ENCODE results near the gene AP1M1.

AP1M1 gene

GRCh38 chr19:16228637-16229321 is 31.1 kb downstream of the AP1M1 start:
- no peak overlapping the region for H3K4me3 ChIP-seq (ENCODE audit: low read depth, low read length)

DNA sequence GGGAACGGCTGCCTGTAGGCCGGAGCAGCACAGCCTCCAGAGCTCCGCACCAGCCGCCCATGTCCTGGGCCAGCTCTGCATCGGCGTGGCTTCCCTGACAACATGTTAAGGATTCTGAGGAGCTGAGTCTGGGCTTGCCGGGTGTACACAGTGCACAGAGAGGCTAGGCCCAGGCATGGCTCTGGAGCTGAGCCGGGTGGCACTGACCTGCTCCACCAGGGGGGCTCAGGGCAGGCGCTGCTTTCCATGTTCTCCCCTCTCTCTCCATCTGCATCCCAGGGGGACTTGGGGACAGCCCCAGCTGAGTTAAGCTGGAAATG is 31.6 kb downstream of the AP1M1 start:
- no peak overlapping the region for H3K4me3 ChIP-seq (ENCODE audit: low read depth, low read length)

GRCh38 chr19:16232127-16232526 is 34.4 kb downstream of the AP1M1 start:
- H3K4me3 ChIP-seq (ENCODE audit: low read depth, low read length) = no peak overlapping the region

GRCh38 chr19:16232568-16232967 is 34.9 kb downstream of the AP1M1 start:
- no peak overlapping the region for H3K4me3 ChIP-seq (ENCODE audit: low read depth, low read length)

DNA sequence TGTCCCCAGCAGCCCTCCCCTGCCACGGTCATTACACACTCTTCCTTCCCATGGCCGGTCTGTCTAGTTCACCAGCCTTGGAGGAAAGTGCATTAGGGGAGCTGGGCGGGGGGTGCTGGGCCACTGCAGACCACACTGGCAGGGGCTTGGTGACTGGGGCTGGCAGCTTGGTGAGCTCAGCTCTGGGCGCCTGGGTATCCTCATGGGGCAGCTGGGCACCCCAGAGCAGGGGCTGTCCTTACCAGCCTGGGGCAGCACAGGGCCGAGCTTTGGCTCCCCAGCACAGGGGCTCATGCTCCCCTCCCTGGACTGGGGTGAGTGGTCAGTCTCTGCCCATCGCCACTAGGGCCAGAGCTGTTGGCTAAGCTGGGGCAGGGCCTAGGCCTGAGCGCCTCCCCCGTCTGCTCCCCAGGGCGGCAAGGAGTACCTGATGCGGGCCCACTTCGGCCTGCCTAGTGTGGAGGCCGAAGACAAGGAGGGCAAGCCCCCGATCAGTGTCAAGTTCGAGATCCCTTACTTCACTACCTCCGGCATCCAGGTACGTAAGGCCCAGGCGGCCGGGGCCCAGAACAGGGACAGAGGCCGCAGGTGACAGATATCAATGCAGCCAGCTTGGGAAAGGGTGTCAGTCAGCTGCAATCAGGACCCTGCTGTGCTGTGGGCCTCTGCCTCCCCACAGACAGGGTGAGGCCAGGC is 35.5 kb downstream of the AP1M1 start:
- no peak overlapping the region for H3K4me3 ChIP-seq (ENCODE audit: low read depth, low read length)

DNA sequence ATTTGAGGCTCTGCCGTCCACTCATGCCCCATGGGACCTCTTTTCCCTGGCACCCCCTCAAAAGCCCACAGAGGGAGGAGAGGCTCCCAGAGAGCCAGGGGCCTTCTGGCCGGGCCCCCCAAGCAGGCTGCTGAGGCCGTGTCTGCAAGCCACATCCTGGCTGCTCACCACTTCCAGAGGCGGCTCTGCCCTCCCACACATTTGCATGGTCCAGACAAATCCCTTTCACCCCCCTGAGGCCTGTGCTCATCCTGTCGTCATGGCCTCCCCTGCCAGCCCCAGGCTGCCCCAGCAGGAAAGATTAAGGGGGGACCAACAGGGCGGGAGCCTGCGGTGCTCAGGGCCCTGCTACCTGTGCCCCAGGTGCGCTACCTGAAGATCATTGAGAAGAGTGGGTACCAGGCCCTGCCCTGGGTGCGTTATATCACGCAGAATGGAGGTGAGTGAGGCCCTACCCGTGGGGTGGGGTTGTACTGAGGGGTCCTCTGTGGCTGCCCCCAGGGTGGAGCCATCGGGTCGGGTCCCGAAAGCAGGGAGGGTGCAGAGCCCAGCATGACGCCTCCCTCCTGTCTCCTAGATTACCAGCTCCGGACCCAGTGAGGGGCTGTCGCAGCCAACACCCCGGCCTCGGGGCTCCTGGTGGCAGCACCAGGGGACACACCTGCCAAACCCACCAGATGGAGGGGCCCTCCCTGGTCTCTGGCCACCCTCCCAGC is 36.3 kb downstream of the AP1M1 start:
- H3K4me3 ChIP-seq (ENCODE audit: low read depth, low read length) = no peak overlapping the region

GRCh38 chr19:16234552-16235445 is 37.1 kb downstream of the AP1M1 start:
- H3K4me3 ChIP-seq (ENCODE audit: low read depth, low read length) = no peak overlapping the region

- no peak overlapping the region for H3K4me3 ChIP-seq (ENCODE audit: low read depth, low read length)
Measured at GRCh38 chr19:16235811-16236652, 38.3 kb downstream of the AP1M1 start.

DNA sequence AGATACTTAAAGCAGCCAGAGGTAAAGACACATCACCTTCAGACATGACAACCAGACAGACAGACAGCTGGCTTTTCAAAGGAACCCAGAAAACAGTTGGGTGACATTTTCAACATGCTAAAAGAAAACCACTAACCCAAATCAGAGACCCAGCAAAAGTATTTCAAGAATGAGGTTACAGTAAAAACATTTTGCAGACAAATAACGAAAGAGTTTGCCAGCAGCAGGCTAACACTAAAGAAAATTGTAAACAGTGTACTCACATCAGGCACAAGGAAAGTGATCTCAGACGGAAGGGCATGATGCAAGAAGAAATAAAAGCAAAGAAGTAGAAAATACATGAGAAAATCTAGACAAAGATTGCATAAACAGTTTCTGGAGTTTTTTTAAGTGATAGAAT is 46.4 kb downstream of the AP1M1 start:
- no peak overlapping the region for H3K4me3 ChIP-seq (ENCODE audit: low read depth, low read length)

DNA sequence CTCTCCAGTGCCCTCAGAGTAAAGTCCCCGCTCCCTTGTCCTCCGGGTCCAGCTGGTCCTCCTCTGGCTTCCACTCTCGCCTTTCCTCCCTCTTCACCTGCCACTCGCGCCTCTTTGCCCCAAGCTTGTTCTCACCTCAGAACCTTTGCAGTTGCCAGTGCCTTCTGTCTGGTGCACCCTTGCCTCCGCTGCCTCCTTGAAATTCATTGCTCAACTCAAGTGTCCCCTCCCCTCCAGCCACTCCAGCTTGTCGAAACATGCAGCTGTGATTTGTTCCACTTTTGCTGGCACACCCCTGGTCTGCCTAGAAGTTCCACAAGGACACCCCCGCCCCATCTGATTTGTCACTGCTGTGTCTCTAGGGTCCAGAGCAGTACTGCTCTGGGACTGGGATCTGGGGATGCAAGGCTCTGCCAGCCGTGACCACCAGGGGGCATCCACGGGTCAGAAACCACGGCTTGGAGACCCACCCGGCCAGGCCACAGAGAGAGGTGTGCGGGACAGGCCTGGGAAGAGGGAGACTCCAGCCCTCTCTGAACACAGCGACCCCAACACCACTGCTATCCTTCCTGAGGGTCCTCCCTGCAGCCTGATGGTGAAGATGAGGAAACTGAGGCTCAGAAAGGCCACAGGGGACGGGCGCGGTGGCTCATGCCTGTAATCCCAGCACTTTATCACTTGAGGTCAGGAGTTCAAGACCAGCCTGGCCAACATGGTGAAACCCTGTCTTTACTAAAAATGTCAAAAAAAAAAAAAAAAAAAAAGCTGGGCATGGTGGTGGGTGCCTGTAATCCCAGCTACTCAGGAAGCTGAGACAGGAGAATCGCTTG is 49.9 kb downstream of the AP1M1 start:
- no peak overlapping the region for H3K4me3 ChIP-seq (ENCODE audit: low read depth, low read length)

- no peak overlapping the region for H3K4me3 ChIP-seq (ENCODE audit: low read depth, low read length)
Measured at GRCh38 chr19:16248380-16249023, 50.8 kb downstream of the AP1M1 start.

GRCh38 chr19:16249826-16250404 is 52.2 kb downstream of the AP1M1 start:
- H3K4me3 ChIP-seq (ENCODE audit: low read depth, low read length) = no peak overlapping the region

DNA sequence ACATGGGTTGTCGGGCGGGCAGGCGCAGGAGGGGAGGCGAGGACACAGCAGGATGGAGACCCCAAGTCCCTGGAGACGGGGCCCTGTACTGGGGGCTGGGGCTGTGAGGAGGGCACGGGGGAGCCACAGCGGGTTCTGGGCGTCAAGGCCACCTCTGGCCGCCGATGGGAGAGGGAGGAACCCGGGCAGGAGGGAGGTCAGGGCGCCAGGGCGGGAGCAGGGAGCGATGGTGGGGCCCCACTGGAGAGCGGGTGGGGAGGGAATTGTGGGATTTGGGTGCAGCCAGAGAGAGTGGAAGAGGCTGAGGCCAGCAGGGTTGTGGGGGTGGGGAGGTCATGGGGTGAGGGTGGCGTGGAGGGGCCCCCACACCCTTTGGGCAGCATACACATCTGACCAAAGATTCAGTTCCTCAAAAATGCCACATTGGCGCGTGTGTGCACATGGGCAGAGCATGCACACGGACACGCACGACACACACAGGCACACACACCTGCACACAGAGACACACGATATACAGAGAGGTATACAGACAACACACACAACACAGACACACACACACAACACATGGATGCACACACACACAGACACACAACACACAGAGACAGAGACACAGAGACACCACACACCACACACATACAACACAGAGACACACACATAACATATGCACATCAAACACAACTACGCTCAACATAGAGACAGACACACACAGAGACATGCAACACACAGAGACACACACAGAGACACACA is 54.9 kb downstream of the AP1M1 start:
- no peak overlapping the region for H3K4me3 ChIP-seq (ENCODE audit: low read depth, low read length)

DNA sequence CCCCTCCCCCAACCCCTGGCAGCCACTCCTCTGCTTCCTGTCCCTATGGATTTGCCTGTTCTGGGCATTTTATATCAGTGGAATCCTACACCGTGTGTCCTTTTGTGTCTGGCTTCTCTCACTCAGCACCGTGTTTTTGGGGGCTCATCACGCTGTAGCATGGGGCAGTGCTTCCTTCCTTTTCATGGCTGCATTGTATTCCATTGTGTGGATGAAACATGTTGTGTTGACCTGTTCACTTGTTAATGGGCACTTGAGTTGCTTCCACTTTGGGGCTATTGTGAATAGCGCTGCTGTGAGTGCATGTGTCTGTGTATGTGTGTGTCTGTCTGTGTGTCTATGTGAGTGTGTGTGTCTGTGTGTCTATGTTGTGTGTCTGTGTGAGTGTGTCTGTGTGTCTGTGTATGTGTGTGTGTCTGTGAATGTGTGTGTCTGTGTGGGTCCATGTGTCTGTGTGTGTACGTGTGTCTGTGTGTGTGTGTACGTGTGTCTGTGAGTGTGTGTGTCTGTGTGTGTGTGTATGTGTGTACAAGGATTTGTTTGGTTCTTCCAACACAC is 57.2 kb downstream of the AP1M1 start:
- no peak overlapping the region for H3K4me3 ChIP-seq (ENCODE audit: low read depth, low read length)

DNA sequence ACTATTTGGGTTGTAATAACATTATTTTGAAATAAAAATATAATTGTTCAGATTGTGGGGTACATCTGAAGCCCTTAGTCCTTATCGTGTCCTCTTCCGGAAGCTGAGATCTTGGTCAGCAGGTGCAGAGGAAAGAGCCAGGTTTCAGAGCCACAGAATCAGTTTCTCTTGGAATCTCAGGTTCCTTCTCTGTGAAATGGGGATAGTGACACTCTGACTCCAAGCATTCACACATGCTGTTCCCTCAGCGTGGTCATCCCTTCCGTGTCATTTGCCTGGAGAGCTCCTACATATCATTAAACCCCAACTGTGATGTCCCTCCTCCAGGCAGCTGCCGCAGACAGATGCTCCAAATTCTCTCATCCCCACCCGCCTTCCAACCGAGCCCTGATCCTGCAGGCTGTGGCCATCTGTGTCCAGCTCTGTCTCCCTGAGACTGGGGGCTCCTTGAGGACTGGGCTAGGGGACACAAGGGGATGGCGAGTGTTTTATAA is 59.8 kb downstream of the AP1M1 start:
- H3K4me3 ChIP-seq (ENCODE audit: low read depth, low read length) = no peak overlapping the region

- no peak overlapping the region for H3K4me3 ChIP-seq (ENCODE audit: low read depth, low read length)
Measured at GRCh38 chr19:16258440-16258903, 60.8 kb downstream of the AP1M1 start.

Data from iPS-11a (cell line).